GM12801 (cell line): ENCODE data around the gene PLIN5.

Experiments used
- CTCF ChIP-seq: IDR thresholded peaks from one replicate; pipeline ENCODE4 v1.5.1; 2011; ENCODE audit warnings: control low read depth; ENCODE audit not compliant: insufficient read length; ENCODE audit errors: extremely low read depth

The PLIN5 gene

GRCh38 chr19:4488496-4488895, 46.5 kb downstream of the PLIN5 start:
- TF ChIP-seq CTCF = no peak

DNA sequence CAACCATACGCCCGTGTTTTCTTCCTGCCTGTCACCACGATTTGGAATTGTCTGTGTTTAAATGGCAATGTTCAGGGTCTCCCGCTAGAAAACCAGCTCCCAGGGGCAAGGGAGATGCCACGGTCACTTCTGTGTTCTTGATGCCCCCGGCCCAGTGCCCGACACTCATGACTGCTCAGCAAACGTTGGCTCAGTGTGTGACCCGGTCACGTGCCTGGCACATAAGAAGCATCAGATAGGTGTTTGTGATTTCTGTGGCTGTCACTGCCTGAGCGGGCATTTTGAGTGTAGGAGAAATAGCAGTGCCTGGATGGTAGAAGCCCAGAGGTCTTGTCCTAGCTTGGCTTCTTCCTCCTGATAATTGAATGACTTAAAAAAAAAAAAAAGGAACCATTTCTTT, 47.5 kb downstream of the PLIN5 start:
- no peak for TF ChIP-seq CTCF

GRCh38 chr19:4483385-4483784, 51.6 kb downstream of the PLIN5 start:
- no peak for TF ChIP-seq CTCF

DNA sequence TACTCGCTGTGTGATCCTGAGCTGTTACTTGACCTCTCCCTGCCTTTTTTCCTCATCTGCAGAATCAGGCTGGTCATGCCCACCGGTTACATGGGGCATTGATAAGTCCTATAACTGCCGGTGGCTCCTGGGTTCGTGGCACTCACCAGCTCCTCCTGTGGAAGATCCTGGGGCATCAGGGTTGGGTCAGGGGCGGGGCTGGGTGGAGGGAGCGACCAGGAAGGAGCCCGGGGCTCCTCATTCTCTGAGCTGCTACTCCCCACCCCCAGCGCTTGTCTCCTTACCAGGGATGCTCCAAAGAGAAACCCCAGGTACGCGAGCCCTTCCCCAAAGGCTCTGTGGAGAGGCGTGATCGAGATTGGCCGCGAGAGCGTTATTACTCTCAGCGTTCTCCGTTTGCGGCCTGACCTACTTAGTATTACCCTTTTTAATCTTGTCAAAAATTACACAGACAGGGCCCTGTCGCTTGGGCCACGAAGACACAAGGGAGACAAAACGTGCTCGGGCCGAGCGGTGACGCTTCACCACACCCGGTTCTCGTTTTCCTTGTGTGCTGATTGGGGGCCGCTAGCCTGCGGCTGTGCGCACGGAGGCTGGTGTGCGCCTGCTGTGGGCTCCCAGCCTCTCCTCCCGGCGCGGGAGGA, 52.2 kb downstream of the PLIN5 start:
- no peak for TF ChIP-seq CTCF

DNA sequence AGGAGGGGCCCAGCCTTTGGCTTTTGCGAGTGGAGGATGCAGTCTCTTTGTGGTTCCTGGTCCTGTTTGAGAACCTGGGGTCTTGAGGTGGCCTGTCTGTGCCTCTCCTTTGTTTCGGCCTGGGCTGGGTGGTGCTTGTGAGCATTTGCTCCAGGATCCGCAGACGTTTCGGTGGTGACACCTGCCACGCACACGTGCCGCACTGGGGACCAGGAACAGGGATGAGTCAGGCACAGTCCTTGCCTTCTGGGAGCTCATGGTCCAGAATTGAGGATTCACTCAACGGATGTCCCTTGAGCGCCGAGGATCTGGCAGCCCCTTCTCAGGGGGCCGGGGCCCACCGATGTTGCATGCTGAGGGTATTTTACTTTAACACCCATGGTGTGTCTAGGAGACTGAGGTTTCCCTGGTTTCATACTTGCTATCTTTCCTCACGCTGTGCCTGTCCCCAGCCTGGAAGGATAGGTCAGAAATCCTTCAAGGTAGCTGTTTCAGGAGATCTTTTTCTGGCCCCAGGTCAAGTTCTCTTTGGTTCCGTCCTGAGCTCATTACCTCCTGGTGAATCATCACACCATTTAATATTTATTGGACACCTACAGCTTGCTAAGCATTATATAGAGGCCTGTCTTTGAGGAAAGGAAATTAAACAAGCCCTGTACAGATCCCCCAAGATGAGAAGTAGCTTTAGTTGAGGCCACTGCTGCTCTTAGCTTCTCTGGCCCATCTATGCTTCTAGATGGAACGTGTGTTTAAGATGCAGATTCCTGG, 57.8 kb downstream of the PLIN5 start:
- TF ChIP-seq CTCF = no peak

DNA sequence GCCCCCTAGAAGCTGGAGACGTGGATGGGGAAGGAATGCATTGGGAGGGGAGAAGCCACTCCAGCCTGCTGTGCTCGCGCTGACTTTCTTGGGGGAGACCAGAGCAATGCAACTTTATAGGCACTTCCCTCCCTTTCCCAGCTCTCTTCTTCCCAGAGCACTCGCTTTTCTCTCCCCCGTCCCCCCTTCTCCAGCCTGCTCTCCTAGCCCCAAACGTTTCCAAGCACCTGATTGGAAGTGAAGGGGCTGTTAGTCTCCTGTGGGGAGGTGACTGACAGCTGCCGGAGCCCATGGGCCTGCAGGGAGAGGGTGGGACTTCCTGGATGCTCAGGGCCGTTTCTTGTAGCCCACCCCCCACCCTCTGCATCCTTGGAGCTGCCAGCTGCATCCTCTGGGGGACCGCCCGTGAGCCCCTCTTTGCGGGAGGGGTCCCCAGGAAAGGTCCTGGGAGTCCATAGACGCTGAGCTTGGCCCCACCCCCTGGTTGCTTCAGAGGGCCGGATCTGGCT, 60.5 kb downstream of the PLIN5 start:
- no peak for TF ChIP-seq CTCF

- TF ChIP-seq CTCF = no peak
Measured at GRCh38 chr19:4473763-4474513, 61.1 kb downstream of the PLIN5 start.
